ENCODE results near the gene TBC1D9B. TPM values are rescaled to one million over a fixed set of nuclear protein-coding genes. Genes with fewer than 3 reads are reported as not detected.

Gene TBC1D9B
- total RNA-seq, 1 donor from 2014 or later, result 125 TPM

- Histone ChIP-seq H3K27ac (no peak overlapping the region), H3K36me3 (peaks cover 0 to 76% of the 10 kb centered on the region in 2 donors), H3K4me3 (no peak overlapping the region), H3K9me3 (no peaks in the 10 kb centered on the region), H3K4me1 (no peaks in the 10 kb centered on the region), H3K27me3 (no peaks in the 10 kb centered on the region)
- intact Hi-C loops (cut with DNase I), result no loop called here
- no peak for DNase-seq (ENCODE audit: extremely low spot score in 2 of 2)
- no peak for TF ChIP-seq POLR2AphosphoS5 (IDR thresholded peaks at IDR 0.05; ENCODE audit: insufficient read depth in 1 of 2, low read depth in 1 of 2)
These were observed 38.6 kb downstream of the TBC1D9B start for GRCh38 chr5:179869101-179869500.

- no peak for TF ChIP-seq POLR2AphosphoS5 (IDR thresholded peaks at IDR 0.05; ENCODE audit: insufficient read depth in 1 of 2, low read depth in 1 of 2)
- no peak for TF ChIP-seq CTCF (IDR thresholded peaks at IDR 0.05)
- no peak for TF ChIP-seq POLR2A (IDR thresholded peaks at IDR 0.05)
- DNase-seq (ENCODE audit: extremely low spot score in 2 of 2), result no peak
- peaks cover 0 to 76% of the 10 kb centered on the region in 2 donors for H3K36me3 ChIP-seq
These were observed 39.2 kb downstream of the TBC1D9B start for GRCh38 chr5:179868541-179868940.

GRCh38 chr5:179867476-179867875, 40.2 kb downstream of the TBC1D9B start:
- Histone ChIP-seq H3K9me3 (no peaks in the 10 kb centered on the region), H3K36me3 (peaks cover 5 to 76% of the 10 kb centered on the region in 2 donors)
- intact Hi-C loops (cut with DNase I), result no loop called here

More at GRCh38 chr5:179868541-179868940, 39.2 kb downstream of the TBC1D9B start:
- H3K9me3 ChIP-seq, result no peaks in the 10 kb centered on the region
- H3K4me3 ChIP-seq, result no peak overlapping the region
- H3K4me1 ChIP-seq, result no peaks in the 10 kb centered on the region
- intact Hi-C loops (cut with DNase I), result no loop called here
- H3K27me3 ChIP-seq, result no peaks in the 10 kb centered on the region
- H3K27ac ChIP-seq, result no peak overlapping the region

GRCh38 chr5:179867079-179867465, 40.6 kb downstream of the TBC1D9B start:
- DNase-seq (ENCODE audit: extremely low spot score in 2 of 2), result no peak
- H3K4me1 ChIP-seq, result no peaks in the 10 kb centered on the region
- intact Hi-C loops (cut with DNase I), result no loop called here
- peaks cover 7 to 76% of the 10 kb centered on the region in 2 donors for H3K36me3 ChIP-seq
- no peak overlapping the region for H3K4me3 ChIP-seq
- H3K27me3 ChIP-seq, result no peaks in the 10 kb centered on the region
- no peak for TF ChIP-seq POLR2A (IDR thresholded peaks at IDR 0.05)
- TF ChIP-seq CTCF (IDR thresholded peaks at IDR 0.05), result no peak
- no peak for TF ChIP-seq POLR2AphosphoS5 (IDR thresholded peaks at IDR 0.05; ENCODE audit: insufficient read depth in 1 of 2, low read depth in 1 of 2)
- H3K27ac ChIP-seq, result no peak overlapping the region
- no peaks in the 10 kb centered on the region for H3K9me3 ChIP-seq

More at GRCh38 chr5:179867476-179867875, 40.2 kb downstream of the TBC1D9B start:
- Histone ChIP-seq H3K4me3 (no peak overlapping the region), H3K27me3 (no peaks in the 10 kb centered on the region), H3K27ac (no peak overlapping the region), H3K4me1 (no peaks in the 10 kb centered on the region)
- TF ChIP-seq POLR2A (IDR thresholded peaks at IDR 0.05) (no peak), CTCF (IDR thresholded peaks at IDR 0.05) (no peak), POLR2AphosphoS5 (IDR thresholded peaks at IDR 0.05; ENCODE audit: insufficient read depth in 1 of 2, low read depth in 1 of 2) (peak in 1 of 2 donors; percentile 12)
- no peak for DNase-seq (ENCODE audit: extremely low spot score in 2 of 2)

- TF ChIP-seq CTCF (IDR thresholded peaks at IDR 0.05), result no peak
- no peak for TF ChIP-seq POLR2A (IDR thresholded peaks at IDR 0.05)
- TF ChIP-seq POLR2AphosphoS5 (IDR thresholded peaks at IDR 0.05; ENCODE audit: insufficient read depth in 1 of 2, low read depth in 1 of 2), result no peak
- intact Hi-C loops (cut with DNase I), result no loop called here
- Histone ChIP-seq H3K4me3 (no peak overlapping the region), H3K4me1 (no peaks in the 10 kb centered on the region), H3K9me3 (no peaks in the 10 kb centered on the region), H3K27me3 (no peaks in the 10 kb centered on the region), H3K36me3 (peaks cover 7 to 75% of the 10 kb centered on the region in 2 donors), H3K27ac (no peak overlapping the region)
- DNase-seq (ENCODE audit: extremely low spot score in 2 of 2), result no peak
These were observed 41.2 kb downstream of the TBC1D9B start for GRCh38 chr5:179866241-179867078.

All from vagina (tissue), 2 donors.